ENCODE data around the gene IKBIP.
"Not testable (repeated sequence)": the region's sequence is repeated elsewhere in the genome, so short reads cannot be mapped to it uniquely, and the experiment has no call there.

IKBIP gene

GRCh38 chr12:98578821-98579220 lies 65.8 kb downstream of the IKBIP start:
- FAIRE-seq (no peak), DNase-seq (ENCODE audit: insufficient read length, low spot score) (no peak)

GRCh38 chr12:98578392-98578791 lies 66.2 kb downstream of the IKBIP start:
- DNase-seq (ENCODE audit: insufficient read length, low spot score) (no peak), FAIRE-seq (no peak)

GRCh38 chr12:98576795-98577194 lies 67.8 kb downstream of the IKBIP start:
- FAIRE-seq = not testable (repeated sequence)

GRCh38 chr12:98575013-98575412 lies 69.6 kb downstream of the IKBIP start:
- DNase-seq (ENCODE audit: insufficient read length, low spot score) (no peak), FAIRE-seq (no peak)

More at GRCh38 chr12:98576795-98577194, 67.8 kb downstream of the IKBIP start:
- not testable (repeated sequence) for DNase-seq (ENCODE audit: insufficient read length, low spot score)

Measured in HTR-8/SVneo (cell line).